HK-2 (cell line): Measurements from ENCODE around the gene CDKN1C.

Experiments
- DNase-seq: peaks from one replicate; pipeline ENCODE4 v3.0.0-alpha.2; 2018; ENCODE audit not compliant: unreplicated experiment

CDKN1C gene

GRCh38 chr11:2923446-2924375 lies 38.1 kb upstream of the CDKN1C start:
- no peak for DNase-seq

- no peak for DNase-seq
Measured at GRCh38 chr11:2922655-2923054, 37.1 kb upstream of the CDKN1C start.

DNA sequence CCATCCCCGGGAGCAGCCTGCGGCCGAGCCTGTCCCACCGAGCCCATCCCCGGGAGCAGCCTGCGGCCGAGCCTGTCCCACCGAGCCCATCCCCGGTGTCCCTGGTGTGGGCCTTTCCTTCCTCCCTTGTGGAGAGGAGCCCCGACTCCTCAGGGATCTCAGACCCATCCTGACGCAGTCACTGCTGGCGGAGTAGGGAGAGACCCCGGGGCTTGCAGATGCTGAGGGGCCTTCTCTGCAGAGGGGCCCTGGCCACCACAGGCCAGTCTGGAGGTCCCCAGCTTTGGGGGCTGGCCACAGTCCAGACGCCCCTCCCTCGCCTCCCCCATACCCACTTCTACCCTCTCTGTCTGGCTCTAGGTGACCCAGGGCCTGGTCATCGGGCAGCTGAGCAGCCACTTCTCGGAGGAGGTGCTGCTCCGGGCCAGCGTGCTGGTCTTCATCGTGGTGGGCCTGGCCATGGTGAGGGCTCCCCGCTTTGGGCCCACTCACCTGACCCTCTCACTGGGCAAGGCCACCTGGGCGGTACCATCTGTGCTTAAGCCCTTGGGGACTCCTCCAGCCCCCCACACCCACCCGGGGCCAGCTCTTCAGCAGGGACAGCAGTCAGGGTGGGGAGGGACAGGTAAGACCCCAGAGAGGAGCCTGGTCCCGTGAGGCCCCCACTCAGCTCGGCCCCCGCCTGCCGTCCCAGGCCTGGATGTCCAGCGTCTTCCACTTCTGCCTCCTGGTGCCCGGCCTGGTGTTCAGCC lies 36.3 kb upstream of the CDKN1C start:
- DNase-seq, result no peak

DNA sequence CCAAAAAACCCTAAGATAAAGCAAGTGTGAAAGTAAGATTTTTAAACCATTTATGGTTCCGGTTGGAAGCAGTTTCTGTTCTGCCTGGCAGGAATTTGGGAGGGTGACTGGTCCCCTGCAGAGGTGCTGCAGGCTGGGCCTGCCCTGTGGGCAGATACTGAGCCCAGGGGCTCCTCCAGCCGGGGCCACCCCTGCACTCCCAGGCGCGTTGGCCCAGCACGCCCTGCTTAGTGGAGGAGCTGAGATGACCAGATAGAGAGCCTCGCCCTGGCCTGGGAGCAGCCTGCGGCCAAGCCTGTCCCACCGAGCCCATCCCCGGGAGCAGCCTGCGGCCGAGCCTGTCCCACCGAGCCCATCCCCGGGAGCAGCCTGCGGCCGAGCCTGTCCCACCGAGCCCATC lies 35.7 kb upstream of the CDKN1C start:
- no peak for DNase-seq

DNA sequence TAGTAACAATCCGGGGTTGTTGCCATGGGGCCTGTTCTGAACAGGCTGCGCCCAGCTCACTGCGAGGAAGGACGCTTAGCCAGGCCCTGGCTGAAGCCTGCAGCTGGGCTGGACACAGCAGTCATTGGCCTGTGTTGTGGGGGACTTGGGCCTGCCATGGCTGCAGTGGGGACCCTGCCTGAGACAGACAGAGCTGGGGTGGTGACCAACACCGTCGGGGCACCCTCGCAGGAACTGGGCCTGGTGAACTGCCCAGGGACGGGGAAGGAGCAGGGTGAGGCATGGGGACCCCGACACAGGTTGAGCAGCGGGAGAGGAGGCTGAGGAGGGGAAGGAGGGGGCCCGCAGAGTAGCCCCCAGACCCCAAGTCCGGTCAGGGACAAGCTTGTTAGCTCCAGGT lies 34.8 kb upstream of the CDKN1C start:
- DNase-seq, result no peak

GRCh38 chr11:2919837-2920236 lies 34.3 kb upstream of the CDKN1C start:
- no peak for DNase-seq

- no peak for DNase-seq
Measured at GRCh38 chr11:2919188-2919587, 33.6 kb upstream of the CDKN1C start.

- no peak for DNase-seq
Measured at GRCh38 chr11:2917842-2918490, 32.4 kb upstream of the CDKN1C start.

GRCh38 chr11:2916892-2917645 lies 31.5 kb upstream of the CDKN1C start:
- DNase-seq, result no peak

DNA sequence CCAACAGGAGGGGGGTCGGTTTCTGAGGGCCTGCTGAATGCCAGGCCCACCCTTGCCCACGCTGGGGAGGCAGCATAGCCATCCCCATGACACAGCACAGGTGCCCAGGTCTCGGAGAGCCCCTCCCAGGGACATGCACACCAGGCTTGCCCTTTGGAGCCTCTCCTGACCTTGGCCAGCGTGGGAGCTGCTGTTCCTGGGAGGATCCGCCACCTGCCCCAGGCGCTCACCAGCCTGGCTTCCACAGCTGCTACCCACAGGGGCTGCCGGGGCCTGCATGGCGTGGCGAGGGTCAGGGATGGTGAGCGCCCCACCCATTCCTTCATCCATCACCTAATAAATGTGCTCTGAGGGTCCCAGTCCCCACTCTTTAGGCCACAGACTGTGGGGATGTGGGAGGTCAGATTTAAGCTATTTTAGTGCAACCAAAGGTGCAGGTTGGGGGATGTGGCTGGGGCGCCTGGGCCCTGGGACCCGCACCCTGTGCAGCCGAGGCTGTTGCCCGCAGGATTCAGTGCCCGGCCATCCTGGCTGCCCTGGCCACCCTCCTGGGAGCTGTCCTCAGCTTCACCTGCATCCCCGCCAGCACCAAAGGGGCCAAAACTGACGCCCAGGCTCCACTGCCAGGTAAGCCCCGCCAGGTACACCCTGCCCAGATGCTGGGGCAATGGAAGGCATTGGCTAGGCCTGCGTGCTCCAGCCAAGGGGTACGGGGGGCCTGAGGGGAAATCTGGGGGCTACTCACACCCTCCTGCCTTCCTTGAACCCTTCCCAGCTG lies 30.7 kb upstream of the CDKN1C start:
- DNase-seq, result no peak

DNA sequence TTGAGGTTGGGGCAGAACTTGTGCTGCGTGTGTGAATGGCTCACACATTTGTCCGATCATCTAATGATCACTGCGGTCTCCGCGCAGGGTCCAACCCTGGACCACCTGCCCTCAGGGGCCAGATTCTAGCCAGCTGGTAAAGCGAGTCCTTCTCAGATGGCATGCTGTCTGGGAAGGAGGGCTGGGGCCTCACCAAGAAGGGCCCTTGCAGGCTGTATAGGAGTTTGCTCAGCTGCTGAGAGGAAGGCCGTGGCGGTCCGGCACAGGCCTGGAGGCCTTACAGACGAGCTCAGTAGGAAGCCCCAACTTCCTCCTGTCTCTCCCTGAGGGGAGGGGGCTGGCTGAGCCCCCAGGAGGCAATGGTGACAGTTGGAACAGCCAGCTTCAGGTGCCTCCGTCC lies 29.9 kb upstream of the CDKN1C start:
- no peak for DNase-seq

DNA sequence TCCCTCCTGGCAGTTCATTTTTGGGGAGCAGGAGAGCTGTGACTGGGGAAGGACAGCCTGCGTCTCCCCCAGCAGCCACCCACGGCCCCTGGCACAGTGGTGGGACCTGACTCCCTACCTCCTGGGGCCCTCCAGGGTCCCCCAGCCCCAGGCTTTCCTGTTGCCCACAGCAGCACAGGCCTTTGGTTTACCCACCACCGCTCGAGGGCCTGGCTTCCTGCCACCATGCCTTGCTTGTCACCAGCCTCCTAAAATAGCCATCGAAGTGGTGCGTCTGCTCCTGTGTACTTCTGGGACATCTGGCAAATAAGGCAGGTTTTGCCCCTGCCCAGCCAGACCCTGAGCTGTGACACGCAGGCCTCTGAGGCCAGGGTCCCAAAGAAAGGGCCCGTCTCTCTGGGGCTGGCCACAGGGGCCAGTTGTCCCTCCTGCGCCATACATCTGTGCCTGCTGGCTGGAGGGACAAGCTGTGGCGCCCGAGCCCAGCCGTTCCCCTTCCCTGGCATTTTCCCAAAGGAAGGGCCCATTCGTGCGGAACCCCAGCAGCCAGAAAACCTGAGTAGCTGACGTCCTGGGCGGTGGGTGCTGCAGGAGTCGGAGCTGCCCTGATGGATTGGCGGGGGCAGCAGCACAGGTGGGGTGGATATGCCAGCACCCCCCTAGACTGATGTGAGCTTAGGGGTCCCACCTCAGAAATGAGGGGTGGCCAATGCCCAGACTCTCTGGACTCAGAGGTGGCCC lies 29.1 kb upstream of the CDKN1C start:
- no peak for DNase-seq

GRCh38 chr11:2913776-2914175 lies 28.2 kb upstream of the CDKN1C start:
- no peak for DNase-seq

DNA sequence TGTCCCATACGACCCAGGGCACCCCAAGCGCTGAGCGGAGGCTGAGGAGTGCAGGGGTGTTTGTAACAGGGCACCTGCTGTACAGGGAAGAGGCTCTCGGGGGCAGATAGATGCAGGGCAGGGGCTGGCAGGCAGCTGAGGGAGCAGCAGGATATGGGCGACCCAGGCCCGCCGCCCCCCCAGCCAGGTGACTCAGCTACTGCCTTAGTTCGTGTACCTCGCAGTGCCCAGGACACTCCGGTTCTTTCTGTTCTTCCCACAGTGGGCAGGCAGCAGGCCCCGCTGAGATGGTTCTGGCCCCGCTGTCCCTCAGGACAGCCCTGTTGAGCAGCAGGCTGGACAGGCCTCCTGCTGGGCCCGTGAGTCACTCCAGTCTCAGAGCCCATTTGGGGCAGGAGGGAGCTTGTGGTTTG lies 27.4 kb upstream of the CDKN1C start:
- no peak for DNase-seq

GRCh38 chr11:2912498-2912897 lies 26.9 kb upstream of the CDKN1C start:
- DNase-seq, result peak; percentile 85

GRCh38 chr11:2911785-2912391 lies 26.3 kb upstream of the CDKN1C start:
- DNase-seq, result no peak

DNA sequence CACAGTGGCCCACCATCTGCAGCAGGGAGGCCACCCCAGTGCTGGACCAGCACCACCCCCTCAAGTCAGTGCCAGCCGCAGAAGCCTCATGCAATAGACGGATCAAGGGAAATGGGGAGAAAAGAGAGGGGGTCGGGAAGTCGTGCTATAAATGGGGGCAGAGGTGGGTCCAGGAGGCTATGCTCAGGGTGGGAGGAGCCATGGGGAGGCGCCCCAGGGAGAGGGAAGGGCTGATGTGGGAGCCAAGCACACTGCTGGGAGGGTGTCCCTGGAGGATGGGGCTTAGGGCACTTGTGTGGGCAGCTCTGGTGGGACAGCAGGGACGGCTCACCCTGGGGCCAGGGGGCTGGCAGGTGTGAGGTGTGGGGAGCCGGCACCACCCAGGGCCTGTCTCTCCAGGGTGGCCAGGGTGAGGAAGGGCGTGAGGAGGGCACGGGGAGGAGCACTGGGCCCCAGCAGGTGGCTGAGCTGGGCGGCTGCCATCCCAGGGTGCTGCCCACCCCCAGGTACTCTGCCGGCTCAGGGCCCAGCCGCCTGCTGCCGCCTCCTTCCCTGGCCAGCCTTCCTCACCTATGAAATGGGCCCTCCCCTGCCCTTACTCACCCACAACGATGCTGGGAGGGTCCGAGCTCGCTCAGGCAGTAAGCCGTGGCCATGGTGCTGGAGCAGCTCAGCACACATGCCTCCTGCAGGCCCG lies 25.7 kb upstream of the CDKN1C start:
- DNase-seq, result no peak

DNA sequence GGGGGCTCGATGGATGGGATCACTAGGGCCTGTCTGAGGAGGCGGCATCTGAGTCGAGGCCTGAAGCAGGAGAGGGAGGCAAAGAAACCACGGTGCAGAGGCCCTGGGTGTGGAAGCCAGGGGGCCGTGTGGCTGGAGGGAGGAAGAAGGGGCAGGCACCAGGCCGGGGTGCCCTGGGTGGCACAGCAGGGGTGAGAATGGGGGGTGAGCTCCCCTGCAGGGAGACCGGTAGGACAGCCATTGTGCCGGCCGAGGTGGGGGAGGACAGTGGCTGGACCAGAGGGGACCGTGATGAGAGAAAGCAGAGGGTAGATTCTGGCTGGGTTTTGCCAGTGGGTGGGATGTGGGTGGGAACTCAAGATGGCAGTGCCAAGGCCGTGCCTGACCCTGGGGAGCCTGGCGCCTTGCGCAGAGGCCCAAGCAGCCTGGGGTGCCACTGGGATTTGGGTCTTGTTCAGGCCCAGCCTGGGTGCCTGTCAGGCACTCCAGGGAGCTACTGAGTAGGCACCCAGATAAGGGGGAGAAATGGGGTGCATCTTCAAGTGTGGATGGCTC lies 24.9 kb upstream of the CDKN1C start:
- DNase-seq, result no peak
